Lower leg skin (tissue), 4 donors: ENCODE measurements around the gene PTPRN2. TPM values are rescaled to one million over a fixed set of nuclear protein-coding genes. Genes with fewer than 3 reads are reported as not detected.

ENCODE experiments used
- DNase-seq, 2 donors: peaks; one replicate each; pipeline ENCODE4 v3.0.0-alpha.2; 2019; ENCODE audit warnings: low spot score in 2 of 2
- H3K4me3 ChIP-seq: fragments of 200-600 bp; sonication (generic); 2 replicates; pipeline ENCODE4 v1.5.1; 2017; ENCODE audit warnings: mild to moderate bottlenecking, low read depth; ENCODE audit not compliant: poor library complexity, severe bottlenecking
- CTCF ChIP-seq, 3 donors: fragments of 450-650 bp; IDR thresholded peaks; one replicate each; pipeline ENCODE4 v1.5.1; 2016; ENCODE audit warnings: antibody characterized with exemption in 3 of 3, mild to moderate bottlenecking in 3 of 3, moderate library complexity in 2 of 3
- POLR2A ChIP-seq, 2 donors: fragments of 450-650 bp; IDR thresholded peaks; one replicate each; pipeline ENCODE4 v1.6.1; 2016 to 2017; ENCODE audit warnings: antibody characterized with exemption in 2 of 2, mild to moderate bottlenecking in 1 of 2, moderate library complexity in 1 of 2
- WGBS, 2 donors: methylation state at CpG; one replicate each; pipeline ENCODE4 v1.1.5; 2018; 5-methylcytosine and 5-hydroxymethylcytosine counted together
- intact Hi-C: fragments of 100-400 bp; cut with DNase I; formaldehyde crosslinking; loops from one replicate; pipeline ENCODE4 v1.15.0; 2023; ENCODE audit warnings: low total_unique reads
- total RNA-seq, 4 donors: library from RNA; depleted of rRNA; stranded (reverse); fragments of >200 nt; gene quantifications; one replicate each; pipeline ENCODE4 v1.1.0, GENCODE V29; 2016

The PTPRN2 gene
- total RNA-seq, 4 donors from 2014 or later: 0.11 to 1.6 (median 0.92) TPM

GRCh38 chr7:157774495-157774894 lies 813.1 kb downstream of the PTPRN2 start:
- no peak overlapping the region for H3K4me3 ChIP-seq
- DNase-seq: no peak
- 90% methylated on average over 11 of the region's 11 CpGs for WGBS, 2 donors
- TF ChIP-seq POLR2A (IDR thresholded peaks at IDR 0.05) (no peak), CTCF (IDR thresholded peaks at IDR 0.05) (no peak)
- intact Hi-C loops: no loop called here

- no peak for DNase-seq
- intact Hi-C loops: no loop called here
- 82 to 90% methylated on average over 9 of the region's 9 CpGs for WGBS, 2 donors
- no peak overlapping the region for H3K4me3 ChIP-seq
- TF ChIP-seq CTCF (IDR thresholded peaks at IDR 0.05) (no peak), POLR2A (IDR thresholded peaks at IDR 0.05) (no peak)
Observed at GRCh38 chr7:157773361-157773760, 814.3 kb downstream of the PTPRN2 start.

GRCh38 chr7:157772486-157773130 lies 815.0 kb downstream of the PTPRN2 start:
- TF ChIP-seq POLR2A (IDR thresholded peaks at IDR 0.05) (no peak), CTCF (IDR thresholded peaks at IDR 0.05) (no peak)
- intact Hi-C loops: no loop called here
- 83 to 90% methylated on average over 14 to 21 of the region's 21 CpGs for WGBS, 2 donors
- H3K4me3 ChIP-seq: no peak overlapping the region
- DNase-seq: no peak

- intact Hi-C loops: no loop called here
- TF ChIP-seq CTCF (IDR thresholded peaks at IDR 0.05) (no peak), POLR2A (IDR thresholded peaks at IDR 0.05) (no peak)
- no peak for DNase-seq
- WGBS, 2 donors: 93 to 94% methylated on average over 6 of the region's 6 CpGs
- no peak overlapping the region for H3K4me3 ChIP-seq
Observed at GRCh38 chr7:157771689-157772088, 815.9 kb downstream of the PTPRN2 start.

- TF ChIP-seq CTCF (IDR thresholded peaks at IDR 0.05): no peak
- no peak for TF ChIP-seq POLR2A (IDR thresholded peaks at IDR 0.05)
- DNase-seq: no peak
- H3K4me3 ChIP-seq: no peak overlapping the region
- 90 to 93% methylated on average over 13 of the region's 13 CpGs for WGBS, 2 donors
- intact Hi-C loops: no loop called here
Observed at GRCh38 chr7:157770716-157771320, 816.8 kb downstream of the PTPRN2 start.
